SJSA1 (cell line): ENCODE results near the gene NME8. TPM values are rescaled to one million over a fixed set of nuclear protein-coding genes. Genes with fewer than 3 reads are reported as not detected.

ENCODE experiments used
- DNase-seq, 2 experiments: peaks; one replicate each; pipeline ENCODE4 v3.0.0-alpha.2; 2015 to 2020; ENCODE audit warnings: low spot score in 2 of 2, low read depth in 1 of 2
- H3K27ac ChIP-seq: fragments of 250-450 bp; sonication (Bioruptor Pico); 2 replicates; pipeline ENCODE4 v1.5.1; 2020; ENCODE audit warnings: mild to moderate bottlenecking, moderate library complexity
- H3K27me3 ChIP-seq: fragments of 250-450 bp; sonication (Bioruptor Pico); replicated peaks from 2 replicates; pipeline ENCODE4 v1.5.1; 2020; ENCODE audit warnings: mild to moderate bottlenecking, moderate library complexity
- H3K36me3 ChIP-seq: fragments of 250-450 bp; sonication (Bioruptor Pico); 2 replicates; pipeline ENCODE4 v1.5.1; 2020; ENCODE audit warnings: mild to moderate bottlenecking
- H3K4me1 ChIP-seq: fragments of 250-450 bp; sonication (Bioruptor Pico); replicated peaks from 2 replicates; pipeline ENCODE4 v1.6.1; 2021; ENCODE audit warnings: mild to moderate bottlenecking
- H3K4me3 ChIP-seq: fragments of 250-450 bp; sonication (Bioruptor Pico); 2 replicates; pipeline ENCODE4 v1.5.1; 2020; ENCODE audit warnings: mild to moderate bottlenecking
- H3K9me3 ChIP-seq: fragments of 250-450 bp; sonication (Bioruptor Pico); replicated peaks from 2 replicates; pipeline ENCODE4 v1.5.1; 2020; ENCODE audit warnings: mild to moderate bottlenecking
- total RNA-seq: library from RNA; depleted of rRNA; stranded (reverse); fragments of >200 nt; shearing (Covaris generic); gene quantifications from 2 replicates; pipeline ENCODE4 v1.2.3, GENCODE V29; 2014

The NME8 gene
- total RNA-seq, 1 experiment from 2014 or later: not detected

DNA sequence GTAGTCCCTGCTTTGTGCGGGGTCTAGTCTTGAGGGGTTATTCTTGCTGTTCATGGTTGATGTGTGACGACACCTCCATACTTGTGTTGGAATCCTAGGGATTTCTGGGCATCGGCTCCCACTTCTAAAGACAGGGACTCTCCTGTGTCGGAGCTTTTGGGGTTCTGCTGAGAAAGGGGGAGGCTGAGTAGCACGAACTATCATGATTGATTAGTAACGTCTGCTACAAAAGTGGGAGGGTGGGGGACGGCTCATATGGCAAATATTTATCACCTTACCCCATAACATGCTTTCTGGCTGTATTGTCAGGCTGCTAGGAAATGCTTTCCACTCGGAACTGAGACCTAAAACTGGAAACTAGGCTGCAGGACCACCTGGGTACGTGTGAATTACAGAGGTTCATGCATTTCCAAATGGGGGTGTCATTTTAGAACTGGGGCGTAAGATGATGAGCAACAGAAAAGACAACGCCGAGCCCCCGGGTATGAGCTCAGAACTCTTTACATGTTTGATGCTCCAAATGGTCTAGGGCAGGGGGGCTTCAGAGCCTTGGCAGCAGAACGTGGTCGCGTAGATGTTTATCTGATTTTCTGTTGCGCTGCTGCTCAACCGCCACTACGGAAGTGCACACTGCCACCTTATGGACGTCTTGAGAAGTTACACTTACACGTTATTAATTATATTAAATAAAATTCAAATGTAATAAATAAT is 15.1 kb upstream of the NME8 start:
- Histone ChIP-seq H3K9me3 (no peaks in the 10 kb centered on the region), H3K4me1 (no peaks in the 10 kb centered on the region), H3K27me3 (no peaks in the 10 kb centered on the region), H3K36me3 (no peaks in the 10 kb centered on the region), H3K4me3 (no peak overlapping the region), H3K27ac (no peak overlapping the region)
- no peak for DNase-seq

GRCh38 chr7:37833818-37834146 is 14.6 kb upstream of the NME8 start:
- no peaks in the 10 kb centered on the region for H3K27me3 ChIP-seq
- no peak overlapping the region for H3K27ac ChIP-seq
- H3K4me3 ChIP-seq: no peak overlapping the region
- no peaks in the 10 kb centered on the region for H3K36me3 ChIP-seq
- DNase-seq: no peak
- no peaks in the 10 kb centered on the region for H3K9me3 ChIP-seq
- H3K4me1 ChIP-seq: no peaks in the 10 kb centered on the region

GRCh38 chr7:37853468-37853867 is 5.1 kb downstream of the NME8 start:
- Histone ChIP-seq H3K4me3 (no peak overlapping the region), H3K9me3 (no peaks in the 10 kb centered on the region), H3K36me3 (no peaks in the 10 kb centered on the region), H3K4me1 (no peaks in the 10 kb centered on the region), H3K27ac (no peak overlapping the region), H3K27me3 (no peaks in the 10 kb centered on the region)
- no peak for DNase-seq

DNA sequence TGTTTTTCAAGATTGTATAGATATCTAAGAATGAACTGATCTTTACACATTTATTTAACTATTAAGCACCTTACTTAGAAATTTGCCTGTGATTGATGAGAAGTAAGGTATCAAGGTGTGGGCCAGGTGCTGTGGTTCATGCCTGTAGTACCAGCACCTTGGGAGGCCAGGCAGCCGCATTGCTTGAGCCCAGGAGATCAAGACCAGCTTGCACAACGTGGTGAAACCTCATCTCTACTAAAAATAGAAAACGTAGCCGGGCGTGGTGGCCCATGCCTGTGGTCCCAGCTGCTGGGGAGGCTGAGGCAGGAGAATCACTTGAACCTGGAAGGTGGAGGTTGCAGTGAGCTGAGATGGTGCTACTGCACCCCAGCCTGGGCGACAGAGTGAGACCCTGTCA is 33.7 kb downstream of the NME8 start:
- DNase-seq: no peak
- no peaks in the 10 kb centered on the region for H3K36me3 ChIP-seq

GRCh38 chr7:37893359-37893758 is 45.0 kb downstream of the NME8 start:
- peaks cover 10% of the 10 kb centered on the region for H3K27me3 ChIP-seq
- no peaks in the 10 kb centered on the region for H3K4me1 ChIP-seq
- H3K27ac ChIP-seq: no peak overlapping the region
- H3K4me3 ChIP-seq: no peak overlapping the region
- no peak for DNase-seq
- H3K9me3 ChIP-seq: no peaks in the 10 kb centered on the region
- no peaks in the 10 kb centered on the region for H3K36me3 ChIP-seq

More for the DNA sequence above, 33.7 kb downstream of the NME8 start:
- no peaks in the 10 kb centered on the region for H3K27me3 ChIP-seq
- no peaks in the 10 kb centered on the region for H3K9me3 ChIP-seq
- no peak overlapping the region for H3K4me3 ChIP-seq
- H3K27ac ChIP-seq: no peak overlapping the region
- no peaks in the 10 kb centered on the region for H3K4me1 ChIP-seq

- Histone ChIP-seq H3K9me3 (no peaks in the 10 kb centered on the region), H3K4me3 (no peak overlapping the region), H3K27me3 (peaks cover 10% of the 10 kb centered on the region), H3K4me1 (no peaks in the 10 kb centered on the region), H3K36me3 (no peaks in the 10 kb centered on the region), H3K27ac (no peak overlapping the region)
- no peak for DNase-seq
These were observed 46.3 kb downstream of the NME8 start for GRCh38 chr7:37894671-37895070.

DNA sequence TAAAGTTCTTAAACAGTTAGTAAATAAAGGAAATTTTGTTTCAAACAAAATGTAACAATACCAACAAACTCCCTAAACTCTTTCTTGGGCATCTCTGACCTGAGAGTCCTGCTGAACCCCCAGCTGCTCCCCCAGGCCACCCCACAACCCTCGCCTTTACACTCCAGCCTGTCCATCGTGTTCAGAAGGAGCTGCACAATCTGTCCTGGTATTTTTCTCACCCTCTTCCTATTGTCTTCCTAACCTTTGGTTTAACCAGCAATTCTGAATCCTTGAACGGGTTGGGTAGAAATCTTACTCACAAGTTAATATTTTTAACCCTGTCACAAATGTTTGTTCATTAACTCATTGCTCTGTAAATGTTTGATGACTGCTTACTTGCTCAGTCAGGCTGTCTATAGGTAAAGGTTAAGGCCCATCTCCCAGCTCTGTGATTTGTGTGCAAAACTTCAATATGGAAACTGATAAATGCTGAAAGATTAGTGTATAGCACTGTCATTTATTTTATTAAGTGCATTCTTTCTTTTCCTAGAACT is 51.4 kb downstream of the NME8 start:
- Histone ChIP-seq H3K4me1 (peaks cover 16% of the 10 kb centered on the region), H3K27ac (no peak overlapping the region), H3K36me3 (no peaks in the 10 kb centered on the region), H3K4me3 (no peak overlapping the region), H3K27me3 (peaks cover 9% of the 10 kb centered on the region), H3K9me3 (0 out of 2 replicates have a peak, but pooled peaks cover 4% of the 10 kb centered on the region)
- no peak for DNase-seq

- DNase-seq: peak in 1 of 2 experiments; percentile 48
These were observed 52.9 kb downstream of the NME8 start for GRCh38 chr7:37901236-37901827.

GRCh38 chr7:37901890-37902524 is 53.6 kb downstream of the NME8 start:
- H3K27ac ChIP-seq: no peak overlapping the region
- 0 out of 2 replicates have a peak, but pooled peaks cover 4% of the 10 kb centered on the region for H3K9me3 ChIP-seq
- DNase-seq: peak in 1 of 2 experiments; percentile 36
- no peak overlapping the region for H3K4me3 ChIP-seq
- peaks cover 19% of the 10 kb centered on the region for H3K4me1 ChIP-seq
- no peaks in the 10 kb centered on the region for H3K36me3 ChIP-seq
- peaks cover 3% of the 10 kb centered on the region; the same call in 1 of the 2 replicates for H3K27me3 ChIP-seq

More at GRCh38 chr7:37901236-37901827, 52.9 kb downstream of the NME8 start:
- Histone ChIP-seq H3K9me3 (0 out of 2 replicates have a peak, but pooled peaks cover 4% of the 10 kb centered on the region), H3K36me3 (no peaks in the 10 kb centered on the region), H3K27me3 (peaks cover 6% of the 10 kb centered on the region), H3K4me3 (no peak overlapping the region), H3K27ac (no peak overlapping the region), H3K4me1 (peaks cover 16% of the 10 kb centered on the region)

- Histone ChIP-seq H3K4me1 (peaks cover 19% of the 10 kb centered on the region), H3K4me3 (no peak overlapping the region), H3K36me3 (no peaks in the 10 kb centered on the region), H3K9me3 (no peaks in the 10 kb centered on the region), H3K27ac (peak overlapping the region; percentile 44), H3K27me3 (0 out of 2 replicates have a peak, but pooled peaks cover 3% of the 10 kb centered on the region)
- peak; percentile 58 to 86 for DNase-seq
These were observed 59.9 kb downstream of the NME8 start for GRCh38 chr7:37908221-37908788.

DNA sequence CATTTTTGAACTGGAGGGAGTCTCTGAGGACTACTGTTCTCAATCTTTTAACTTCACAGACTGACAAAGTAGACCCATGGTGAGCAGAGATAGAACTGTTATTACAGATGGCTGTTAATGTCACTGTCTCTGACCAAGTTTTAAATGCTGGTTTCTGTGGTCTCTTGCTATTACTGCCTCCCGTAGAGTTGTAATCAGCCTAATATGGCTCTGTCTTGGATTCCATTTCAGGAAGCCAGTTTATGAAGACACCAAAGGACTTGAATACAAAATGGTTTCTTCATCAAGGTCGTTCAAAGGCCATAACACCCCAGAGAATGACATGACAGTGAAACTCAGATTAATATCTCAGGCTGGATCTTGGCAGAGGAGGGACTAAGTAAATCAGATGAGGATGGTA is 64.4 kb downstream of the NME8 start:
- H3K27me3 ChIP-seq: peaks cover 26% of the 10 kb centered on the region
- H3K36me3 ChIP-seq: no peaks in the 10 kb centered on the region
- no peak for DNase-seq
- no peaks in the 10 kb centered on the region for H3K9me3 ChIP-seq
- peaks cover 25% of the 10 kb centered on the region for H3K4me1 ChIP-seq
- no peak overlapping the region for H3K4me3 ChIP-seq
- no peak overlapping the region for H3K27ac ChIP-seq

GRCh38 chr7:37915438-37915837 is 67.0 kb downstream of the NME8 start:
- Histone ChIP-seq H3K36me3 (no peaks in the 10 kb centered on the region), H3K27me3 (peaks cover 30% of the 10 kb centered on the region), H3K4me3 (no peak overlapping the region), H3K9me3 (no peaks in the 10 kb centered on the region), H3K27ac (no peak overlapping the region), H3K4me1 (peaks cover 20% of the 10 kb centered on the region)
- DNase-seq: no peak

DNA sequence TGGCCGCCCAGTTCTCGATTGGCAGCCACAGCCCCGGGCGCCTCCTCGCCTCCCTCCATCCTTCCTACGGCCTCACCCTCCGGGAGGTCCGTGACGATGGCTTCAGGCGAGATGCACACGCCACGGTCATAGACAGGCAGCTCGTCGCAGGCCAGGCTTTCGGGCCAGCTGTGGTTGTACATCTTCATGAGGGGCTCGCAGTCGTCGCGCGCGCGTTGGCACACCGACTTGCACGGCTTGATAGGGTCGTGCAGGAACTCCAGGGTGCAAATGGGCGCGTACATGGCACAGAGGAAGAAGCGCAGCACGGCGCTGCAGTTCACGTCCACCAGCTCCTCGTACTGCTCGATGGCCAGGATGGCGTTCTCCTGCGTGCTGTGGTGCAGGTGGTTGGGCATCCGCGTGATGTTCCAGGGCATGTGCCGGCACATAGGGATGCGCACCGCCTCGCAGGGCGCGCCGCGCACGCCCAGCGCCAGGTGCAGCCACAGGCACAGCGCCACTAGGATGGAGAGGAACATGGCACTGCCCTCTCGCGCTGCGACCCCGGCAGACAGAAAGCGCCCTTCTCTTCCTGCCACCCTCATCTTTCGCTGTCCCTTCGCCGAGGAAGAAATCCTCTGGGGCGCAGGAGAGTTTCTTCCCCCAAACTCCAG is 67.7 kb downstream of the NME8 start:
- H3K4me1 ChIP-seq: peaks cover 20% of the 10 kb centered on the region
- no peaks in the 10 kb centered on the region for H3K9me3 ChIP-seq
- no peak overlapping the region for H3K27ac ChIP-seq
- H3K36me3 ChIP-seq: no peaks in the 10 kb centered on the region
- peak overlapping the region; percentile 36 for H3K4me3 ChIP-seq
- H3K27me3 ChIP-seq: peaks cover 27% of the 10 kb centered on the region
- DNase-seq: peak in 1 of 2 experiments; percentile 21
